Colon (tissue), 2 donors: ENCODE measurements around the gene TRIM24.

Experiments
- FAIRE-seq: peaks from 2 replicates; lab custom pipeline; 2012; peaks lifted over from hg19 to GRCh38; lab: Jason Lieb, UNC
- donor health status: control.
- donor health status: control.

TRIM24 gene

DNA sequence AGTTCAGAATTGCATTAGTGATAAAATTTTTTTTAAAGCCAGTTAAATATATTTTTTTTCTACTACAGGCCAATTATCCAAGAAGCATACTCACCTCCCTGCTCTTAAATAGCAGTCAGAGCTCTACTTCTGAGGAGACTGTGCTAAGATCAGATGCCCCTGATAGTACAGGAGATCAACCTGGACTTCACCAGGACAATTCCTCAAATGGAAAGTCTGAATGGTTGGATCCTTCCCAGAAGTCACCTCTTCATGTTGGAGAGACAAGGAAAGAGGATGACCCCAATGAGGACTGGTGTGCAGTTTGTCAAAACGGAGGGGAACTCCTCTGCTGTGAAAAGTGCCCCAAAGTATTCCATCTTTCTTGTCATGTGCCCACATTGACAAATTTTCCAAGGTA, 119.1 kb downstream of the TRIM24 start:
- no peak for FAIRE-seq

DNA sequence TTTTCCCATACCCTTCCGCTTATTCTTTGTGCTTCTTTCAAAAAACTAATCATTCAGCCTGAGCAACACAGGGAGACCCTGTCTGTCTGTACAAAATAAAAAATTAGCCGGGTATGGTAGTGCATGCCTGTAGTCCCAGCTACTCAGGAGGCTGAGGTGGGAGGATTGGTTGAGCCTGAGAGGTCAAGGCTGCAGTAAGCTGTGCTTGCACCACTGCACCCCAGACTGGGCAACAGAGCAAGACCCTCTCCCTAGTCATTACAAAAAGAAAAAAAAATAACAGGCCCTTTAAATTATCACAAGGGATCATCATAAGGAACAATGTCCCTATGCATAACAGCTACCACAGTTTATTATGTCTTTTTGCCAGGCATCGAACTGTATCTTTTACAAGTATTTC, 119.6 kb downstream of the TRIM24 start:
- FAIRE-seq: no peak

DNA sequence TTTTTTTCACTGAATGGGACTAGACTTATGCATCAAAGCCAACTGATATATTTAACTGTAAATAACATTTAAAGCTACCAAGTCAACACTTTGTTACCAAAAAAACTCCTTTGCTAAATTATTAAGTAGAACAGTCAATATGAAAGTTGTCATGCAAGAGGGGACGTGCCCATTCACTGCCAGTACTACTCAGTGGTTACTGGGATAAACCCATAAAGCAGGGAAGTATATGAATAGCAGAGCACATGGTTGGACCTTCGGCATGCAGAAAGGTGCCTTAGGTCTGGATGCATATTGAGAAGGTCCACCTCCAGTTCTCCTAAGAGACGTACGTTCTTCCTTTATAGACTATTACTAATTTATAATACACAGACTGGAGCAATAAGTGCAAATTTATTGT, 121.0 kb downstream of the TRIM24 start:
- FAIRE-seq: no peak

DNA sequence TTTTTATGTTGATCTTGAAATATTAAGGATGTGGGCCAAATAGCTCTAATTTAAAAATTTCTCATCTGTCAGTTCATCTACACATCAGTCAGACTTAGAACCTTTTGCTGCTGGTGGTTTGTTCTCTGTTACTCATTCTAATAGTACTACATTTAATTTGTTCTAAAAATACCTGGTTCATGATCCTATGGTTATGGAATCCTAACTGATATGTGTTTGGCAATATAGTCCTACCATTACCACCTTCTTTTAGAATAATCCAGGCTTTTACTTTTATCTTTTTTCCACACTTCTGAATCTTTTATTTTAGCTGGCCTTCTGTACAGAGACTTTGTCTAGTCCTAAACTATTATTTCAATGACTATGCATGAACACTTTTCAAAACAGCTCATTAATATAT, 124.2 kb downstream of the TRIM24 start:
- no peak for FAIRE-seq

DNA sequence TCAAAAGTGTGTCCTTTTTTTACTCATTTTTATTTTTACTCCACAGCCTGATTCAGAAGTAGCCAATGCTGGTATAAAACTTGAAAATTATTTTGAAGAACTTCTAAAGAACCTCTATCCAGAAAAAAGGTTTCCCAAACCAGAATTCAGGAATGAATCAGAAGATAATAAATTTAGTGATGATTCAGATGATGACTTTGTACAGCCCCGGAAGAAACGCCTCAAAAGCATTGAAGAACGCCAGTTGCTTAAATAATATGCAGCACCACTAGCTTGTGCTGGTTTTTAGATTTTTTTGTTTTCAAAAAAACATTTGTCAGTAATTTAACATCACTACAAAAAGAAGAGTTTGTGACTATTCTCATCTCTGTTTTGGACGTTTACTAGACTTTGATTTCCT, 124.6 kb downstream of the TRIM24 start:
- no peak for FAIRE-seq

DNA sequence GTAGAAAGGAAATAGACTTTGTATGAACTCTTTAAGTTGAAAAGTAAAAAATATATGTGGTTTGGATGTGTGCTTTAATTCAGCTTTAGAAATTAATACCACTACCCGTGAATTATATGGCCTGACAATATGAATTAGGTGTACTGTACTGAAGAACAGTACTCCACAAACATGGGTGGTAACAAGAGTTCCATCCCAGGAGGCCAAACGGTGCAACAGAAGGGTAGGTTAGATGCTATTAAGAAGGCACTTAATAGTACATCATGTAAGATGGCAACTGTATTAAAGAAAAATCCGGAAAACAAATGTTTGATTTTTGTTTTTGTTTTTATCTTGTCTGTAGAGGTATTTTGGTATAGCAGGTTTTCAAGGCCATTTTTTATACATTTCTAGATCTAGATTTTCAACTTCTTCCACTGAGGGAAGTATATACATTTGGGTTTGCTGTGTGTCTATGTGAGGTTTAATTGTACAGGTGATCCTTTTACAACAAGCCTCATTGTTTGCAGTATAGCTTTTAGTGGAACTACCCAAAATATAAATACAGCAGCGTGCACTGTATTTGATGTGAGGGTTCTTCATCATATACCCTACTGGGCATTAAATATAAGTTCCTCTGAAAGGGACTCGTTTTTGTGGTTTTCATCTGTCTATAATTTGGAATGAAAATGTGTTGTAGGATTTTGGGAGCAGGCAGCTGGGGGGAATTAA, 125.4 kb downstream of the TRIM24 start:
- FAIRE-seq: no peak

DNA sequence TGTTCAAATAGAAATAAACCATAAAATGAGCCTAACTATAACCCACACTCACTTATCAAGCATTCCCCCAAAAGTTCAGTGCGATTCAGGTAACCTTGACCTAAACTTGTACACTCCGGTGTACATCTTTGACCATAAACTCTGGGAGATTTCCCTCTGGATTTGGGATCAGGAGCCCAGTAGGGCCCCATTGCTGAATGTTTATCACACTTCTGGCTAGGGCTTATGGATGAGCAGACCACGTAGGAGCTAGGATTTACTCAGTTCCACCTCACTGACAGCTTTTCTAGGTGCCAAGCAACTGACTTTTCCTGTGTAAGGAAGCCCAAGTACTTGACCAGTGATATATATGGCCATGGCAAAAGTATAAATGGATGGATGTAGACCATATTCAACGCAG, 127.4 kb downstream of the TRIM24 start:
- no peak for FAIRE-seq

DNA sequence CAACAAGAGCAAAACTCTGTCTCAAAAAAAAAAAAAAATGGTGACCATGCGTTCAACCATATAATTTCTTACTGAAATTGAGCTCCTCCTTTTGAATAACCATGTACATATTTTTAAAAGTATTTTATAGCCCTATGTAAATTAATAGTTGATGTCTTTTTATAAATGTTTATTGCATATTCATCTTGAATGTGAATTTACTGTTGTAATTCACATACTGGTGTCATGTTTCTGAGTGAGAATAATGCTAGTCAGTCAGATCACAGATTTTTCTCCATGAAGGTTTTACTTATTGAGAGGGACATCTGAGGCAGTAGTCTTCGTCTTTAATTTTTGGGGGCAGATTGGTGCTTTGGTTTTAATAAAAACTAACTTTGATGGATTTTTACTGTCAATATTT, 128.9 kb downstream of the TRIM24 start:
- no peak for FAIRE-seq

DNA sequence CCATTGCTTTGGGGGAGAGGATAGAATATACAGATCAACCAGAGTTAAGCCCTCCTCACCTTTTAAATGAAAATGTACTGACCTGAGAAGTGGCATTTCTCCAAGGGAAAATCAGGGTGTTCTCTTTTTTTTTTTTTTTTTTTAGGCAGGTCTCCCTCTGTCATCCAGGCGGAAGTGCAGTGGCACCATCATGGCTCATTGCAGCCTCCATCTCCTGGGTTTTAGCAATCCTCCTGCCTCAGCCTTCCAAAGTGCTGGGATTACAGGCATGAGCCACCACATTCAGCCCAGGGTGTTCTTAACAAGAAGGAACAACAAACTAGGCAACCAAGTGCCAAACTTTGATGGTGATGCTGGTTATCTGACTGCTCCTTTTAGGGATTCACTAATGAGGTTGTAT, 130.1 kb downstream of the TRIM24 start:
- FAIRE-seq: no peak

DNA sequence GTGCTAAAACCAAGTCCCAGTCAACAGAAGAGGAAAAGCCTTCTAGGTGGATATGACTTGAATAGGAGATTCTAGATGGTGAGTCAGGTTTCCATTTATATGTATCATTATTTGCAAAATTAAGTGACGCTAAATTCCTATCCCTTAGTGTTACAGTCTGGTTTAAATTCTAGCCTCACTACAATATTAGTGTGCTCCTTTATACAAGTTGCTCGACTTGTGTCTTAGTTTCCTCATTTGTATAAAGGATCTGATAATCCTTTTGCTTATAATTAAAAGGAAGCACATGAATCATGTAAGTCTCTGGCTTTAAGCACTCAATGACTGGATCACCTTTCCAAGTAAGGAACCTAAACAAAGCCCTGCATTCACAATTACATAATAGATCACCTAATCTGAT, 135.4 kb downstream of the TRIM24 start:
- no peak for FAIRE-seq

DNA sequence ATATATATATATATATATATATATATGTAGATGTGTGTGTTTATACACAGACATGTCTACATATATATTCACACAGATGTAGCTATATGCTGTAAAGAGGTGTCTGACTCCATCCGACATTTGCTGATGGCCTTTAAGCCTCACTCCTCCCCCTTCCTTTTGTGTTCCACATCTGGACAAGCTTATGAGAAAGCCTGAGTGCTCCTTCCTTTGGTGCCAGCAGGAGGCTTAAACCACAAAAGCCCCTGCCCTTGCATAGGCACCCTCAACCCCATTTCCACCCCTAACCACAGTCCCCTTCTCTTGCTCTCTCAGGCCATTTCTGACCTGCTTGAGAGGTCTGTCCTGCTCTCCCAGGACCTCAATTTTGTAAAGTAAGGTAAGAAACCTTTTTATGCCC, 142.4 kb downstream of the TRIM24 start:
- no peak for FAIRE-seq

DNA sequence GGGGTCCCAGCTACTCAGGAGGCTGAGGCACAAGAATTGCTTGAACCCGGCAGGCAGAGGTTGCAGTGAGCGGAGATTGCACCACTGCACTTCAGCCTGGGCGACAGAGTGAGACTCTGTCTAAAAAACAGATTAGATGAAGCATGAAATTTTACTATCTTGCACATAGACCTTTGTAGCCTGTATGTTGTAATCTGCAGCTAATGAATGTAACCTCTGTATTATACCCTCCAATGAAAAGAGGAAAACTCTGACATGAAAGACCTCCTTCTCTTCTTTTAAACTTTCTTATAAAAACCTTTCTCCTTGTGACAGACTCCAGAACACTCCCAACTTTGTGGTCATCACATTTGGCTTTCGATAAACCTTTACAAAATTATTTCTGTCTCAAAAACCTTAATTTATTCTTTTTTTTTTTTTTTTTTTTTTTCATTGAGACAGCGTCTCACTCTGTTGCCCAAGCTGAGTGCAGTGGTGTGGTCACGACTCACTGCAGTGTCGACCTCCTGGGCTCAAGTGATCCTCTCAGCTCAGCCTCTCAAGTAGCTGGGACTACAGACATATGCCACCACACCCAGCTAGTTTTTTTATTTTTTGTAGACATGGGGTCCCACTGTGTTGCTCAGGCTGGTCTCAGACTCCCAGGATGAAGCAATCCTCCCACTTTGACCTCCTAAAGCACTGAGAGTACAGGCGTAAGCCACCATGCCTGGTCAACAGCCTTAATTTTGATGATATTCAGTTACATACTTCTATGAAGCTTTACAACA, 143.7 kb downstream of the TRIM24 start:
- FAIRE-seq: no peak

DNA sequence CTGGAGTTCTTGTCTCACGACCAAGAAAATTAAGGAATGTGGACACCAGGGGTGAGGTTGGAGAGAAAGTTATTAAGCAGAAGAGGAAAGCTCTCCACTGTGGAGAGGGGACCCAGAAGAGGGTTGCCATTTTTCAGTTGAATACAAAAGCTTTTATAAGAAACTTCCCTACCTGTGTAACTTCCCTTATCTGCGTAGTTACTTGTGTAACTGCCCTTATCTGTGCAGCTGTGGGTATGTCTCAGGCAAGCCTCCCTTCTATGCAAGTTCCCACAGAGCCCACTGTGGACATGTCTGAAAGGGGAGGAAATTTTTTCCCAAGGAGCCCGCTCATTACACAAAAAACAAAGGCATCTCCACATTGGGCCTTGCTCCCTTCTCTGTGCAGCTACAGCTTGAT, 146.2 kb downstream of the TRIM24 start:
- FAIRE-seq: no peak

DNA sequence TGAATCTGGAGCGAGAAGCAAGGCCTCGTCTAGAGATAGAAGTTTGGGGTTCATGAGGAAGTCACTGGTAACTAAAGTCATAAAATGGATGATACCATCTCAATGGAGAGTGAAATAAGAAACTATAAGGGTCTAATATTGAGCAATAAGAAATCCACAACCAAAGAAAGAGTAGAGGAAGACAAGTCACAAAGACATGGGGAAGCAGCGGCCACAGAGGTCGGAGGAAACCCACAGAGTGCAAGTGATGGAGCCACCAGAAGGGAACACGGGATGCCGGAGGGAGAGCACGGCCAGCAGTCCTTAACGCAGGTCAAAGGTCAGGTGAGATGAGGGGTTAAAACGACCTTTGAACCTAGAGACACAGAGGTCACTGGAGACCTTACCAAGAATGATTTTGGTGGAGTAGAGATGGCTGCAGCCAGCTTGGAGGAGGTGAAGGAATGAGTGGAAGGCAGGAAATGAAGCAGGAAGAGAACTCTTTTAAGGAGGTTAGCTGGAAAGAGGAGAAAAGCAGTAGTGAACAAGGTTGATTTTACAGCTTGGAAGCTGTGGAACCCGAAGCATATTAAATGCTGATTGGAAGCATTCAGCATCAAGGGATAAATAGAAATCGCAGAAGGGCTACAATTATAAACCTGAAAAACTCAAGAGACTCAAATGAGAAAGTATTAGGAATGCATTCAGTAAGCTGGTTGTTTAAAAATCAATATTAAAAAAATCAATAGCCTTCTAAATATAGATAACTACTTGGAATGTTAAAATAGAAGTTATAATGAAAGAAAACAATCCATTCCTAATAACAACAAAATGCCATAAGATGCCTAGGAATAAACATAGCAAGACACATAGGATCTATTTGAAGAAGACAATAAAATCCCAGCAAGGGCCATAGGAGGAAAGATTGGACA, 147.4 kb downstream of the TRIM24 start:
- FAIRE-seq: no peak

DNA sequence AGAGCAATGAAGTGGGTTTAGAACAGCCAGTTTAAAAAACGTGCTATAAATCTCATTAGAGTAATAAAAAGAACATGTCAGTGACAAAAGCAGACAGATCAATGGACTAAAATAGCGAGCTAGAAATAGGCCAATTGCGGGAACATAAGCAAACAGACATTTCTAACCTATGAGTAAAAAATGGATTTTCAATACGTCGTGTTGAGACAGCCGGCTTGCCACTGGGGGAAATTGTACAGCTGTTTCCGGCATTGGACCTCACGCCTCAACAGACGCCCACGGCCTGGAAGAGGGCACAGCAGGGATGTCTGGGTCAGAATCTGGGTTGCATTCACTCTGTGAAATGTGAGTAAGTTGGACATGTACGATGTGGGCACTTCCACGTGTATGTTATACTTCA, 148.2 kb downstream of the TRIM24 start:
- FAIRE-seq: no peak

DNA sequence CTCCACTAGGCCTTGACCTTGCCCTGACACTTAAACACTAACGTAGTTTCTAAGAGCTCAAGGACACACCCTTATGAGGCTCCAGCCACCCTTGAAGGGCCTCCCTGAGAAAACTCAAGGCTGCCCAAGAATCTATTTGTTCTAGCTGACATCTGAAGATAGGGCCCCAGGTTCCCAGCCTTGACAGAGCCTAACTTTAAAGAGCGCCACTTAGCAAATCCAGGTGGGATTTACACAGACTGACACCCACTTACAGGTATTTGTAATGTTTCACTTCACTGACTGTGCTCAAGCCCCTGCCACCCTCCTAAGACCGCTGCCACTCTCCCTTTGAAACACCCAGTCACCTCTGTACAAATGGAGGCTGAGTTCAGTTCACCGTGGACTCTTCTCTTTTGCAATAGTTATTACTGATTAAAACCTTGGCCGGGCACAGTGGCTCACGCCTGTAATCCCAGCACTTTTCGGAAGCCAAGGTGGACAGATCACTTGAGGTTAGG, 150.7 kb downstream of the TRIM24 start:
- FAIRE-seq: no peak

DNA sequence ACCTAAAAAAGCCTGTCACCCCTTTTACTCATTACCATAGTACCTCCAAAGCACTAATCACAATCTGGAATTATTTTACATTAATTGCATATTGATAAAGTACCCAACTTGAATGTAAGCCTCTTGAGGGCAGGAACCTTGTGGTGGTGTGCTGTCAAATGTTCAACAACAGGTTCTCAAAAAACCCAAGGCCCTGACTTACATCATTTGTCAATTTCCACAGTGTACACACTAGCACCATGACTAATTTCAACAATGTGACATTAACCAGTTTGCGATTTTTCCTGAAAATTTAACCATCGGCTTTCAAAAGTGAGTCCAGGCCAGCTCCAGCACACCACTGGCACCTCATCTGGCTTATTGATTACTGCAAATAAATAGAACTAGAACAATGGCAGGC, 153.6 kb downstream of the TRIM24 start:
- no peak for FAIRE-seq

DNA sequence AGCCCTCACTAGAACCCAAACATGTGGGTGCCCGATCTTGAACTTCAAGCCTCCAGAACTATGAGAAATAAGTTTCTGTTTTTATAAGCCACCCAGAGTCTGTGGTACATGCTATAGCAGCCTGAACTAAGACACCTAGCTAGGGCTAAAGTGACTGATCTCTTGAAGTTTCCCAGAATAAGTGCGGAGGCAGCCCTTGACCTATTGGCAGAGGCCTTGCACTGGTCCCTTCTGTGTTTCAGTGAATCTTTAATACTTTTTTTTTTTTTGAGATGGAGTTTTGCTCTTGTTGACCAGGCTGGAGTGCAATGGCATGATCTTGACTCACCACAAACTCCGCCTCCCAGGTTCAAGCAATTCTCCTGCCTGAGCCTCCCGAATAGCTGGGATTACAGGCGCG, 156.0 kb downstream of the TRIM24 start:
- no peak for FAIRE-seq

DNA sequence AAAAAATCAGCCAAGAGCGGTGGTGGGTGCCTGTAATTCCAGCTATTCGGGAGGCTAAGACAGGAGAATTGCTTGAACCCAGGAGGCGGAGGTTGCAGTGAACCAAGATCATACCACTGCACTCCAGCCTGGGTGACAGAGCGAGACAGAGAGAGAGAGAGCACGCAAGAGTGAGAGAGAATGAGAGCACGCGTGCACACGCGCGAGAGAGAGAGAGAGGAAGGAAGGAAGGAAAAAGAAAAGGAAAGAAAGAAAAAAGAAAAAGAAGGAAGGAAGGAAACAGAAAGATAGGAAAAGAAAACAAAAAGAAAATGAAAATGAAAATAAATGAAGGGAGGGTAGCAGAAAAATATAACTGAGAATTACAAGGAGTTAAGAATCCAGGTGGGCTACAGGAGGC, 158.4 kb downstream of the TRIM24 start:
- no peak for FAIRE-seq

DNA sequence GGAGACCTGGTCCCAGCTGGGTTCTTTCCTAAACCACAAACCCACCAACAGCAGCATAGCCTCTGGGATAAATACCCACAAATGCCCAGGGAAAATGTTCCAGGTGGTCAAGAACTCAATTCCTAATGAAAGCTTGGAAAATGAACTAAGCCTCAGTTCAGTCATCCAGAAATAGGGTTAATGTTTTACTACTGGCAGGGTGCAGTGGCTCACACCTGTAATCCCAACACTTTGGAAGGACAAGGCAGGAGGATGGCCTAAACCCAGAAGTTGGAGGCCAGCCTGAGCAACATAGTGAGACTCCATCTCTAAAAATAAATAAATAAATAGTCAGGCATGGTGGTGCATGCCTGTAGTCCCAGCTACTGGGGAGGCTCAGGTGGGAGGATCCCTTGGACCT, 158.9 kb downstream of the TRIM24 start:
- FAIRE-seq: no peak

DNA sequence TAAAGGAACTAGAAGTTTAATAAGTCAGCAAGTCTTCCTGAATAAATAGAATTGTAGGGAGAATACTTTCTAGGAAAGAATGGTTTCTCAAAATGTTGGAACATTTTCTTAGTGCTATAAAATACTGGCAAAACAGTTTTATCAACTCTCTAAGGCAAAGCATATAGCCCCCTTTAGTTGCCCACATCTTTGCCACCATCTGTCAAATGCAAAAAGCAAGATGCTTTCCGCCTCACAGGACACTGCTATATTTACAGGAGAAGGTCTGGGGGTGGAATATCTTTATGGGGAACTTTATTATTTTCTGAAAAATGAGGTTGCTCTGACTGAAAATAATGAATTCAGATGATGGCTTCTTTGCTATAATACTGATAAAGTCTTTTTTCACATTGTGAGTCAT, 162.8 kb downstream of the TRIM24 start:
- FAIRE-seq: no peak

DNA sequence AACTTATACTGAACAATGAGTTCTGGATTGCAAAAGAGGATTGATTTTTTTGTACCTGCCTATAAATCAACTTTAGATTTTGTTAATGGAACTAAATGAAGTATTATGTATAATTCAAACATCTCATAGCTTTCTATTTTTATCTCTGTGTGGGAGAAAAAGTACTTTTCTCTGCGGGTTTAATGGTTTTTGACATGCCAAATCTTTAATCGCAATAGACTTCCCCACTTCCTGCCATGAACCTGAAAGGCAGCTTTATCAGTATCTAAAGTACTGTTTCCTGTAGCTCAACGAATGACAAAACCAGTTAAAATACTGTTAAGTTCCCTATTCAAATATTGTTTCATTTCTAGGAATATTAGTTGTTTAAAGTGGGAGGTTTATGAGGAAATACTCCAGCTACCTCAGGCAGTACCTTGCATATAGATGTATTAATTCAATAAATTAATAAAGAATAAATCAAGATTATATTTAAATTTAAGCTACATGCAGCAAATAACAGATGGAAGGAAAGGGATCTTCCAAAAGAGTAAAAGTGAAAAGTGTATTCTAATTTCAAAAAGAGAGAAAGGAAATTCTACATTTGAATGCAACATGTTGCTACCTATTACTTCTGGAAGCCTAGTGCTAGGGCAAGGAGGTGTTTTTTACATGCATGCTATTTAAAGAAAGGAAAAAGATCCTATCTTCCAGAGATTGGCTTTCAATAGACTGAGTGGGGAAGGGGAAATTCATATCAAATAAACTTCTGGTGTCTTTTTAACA, 165.2 kb downstream of the TRIM24 start:
- FAIRE-seq: no peak
